HUDEP-2 (cell line): ENCODE results near the gene TNRC6B.

Source experiments
- DNase-seq, 76 experiments: peaks; one replicate each; lab custom pipeline; 2025; ENCODE audit not compliant: unreplicated experiment in 76 of 76; lab: John Stamatoyannopoulos, UW

Gene TNRC6B

DNA sequence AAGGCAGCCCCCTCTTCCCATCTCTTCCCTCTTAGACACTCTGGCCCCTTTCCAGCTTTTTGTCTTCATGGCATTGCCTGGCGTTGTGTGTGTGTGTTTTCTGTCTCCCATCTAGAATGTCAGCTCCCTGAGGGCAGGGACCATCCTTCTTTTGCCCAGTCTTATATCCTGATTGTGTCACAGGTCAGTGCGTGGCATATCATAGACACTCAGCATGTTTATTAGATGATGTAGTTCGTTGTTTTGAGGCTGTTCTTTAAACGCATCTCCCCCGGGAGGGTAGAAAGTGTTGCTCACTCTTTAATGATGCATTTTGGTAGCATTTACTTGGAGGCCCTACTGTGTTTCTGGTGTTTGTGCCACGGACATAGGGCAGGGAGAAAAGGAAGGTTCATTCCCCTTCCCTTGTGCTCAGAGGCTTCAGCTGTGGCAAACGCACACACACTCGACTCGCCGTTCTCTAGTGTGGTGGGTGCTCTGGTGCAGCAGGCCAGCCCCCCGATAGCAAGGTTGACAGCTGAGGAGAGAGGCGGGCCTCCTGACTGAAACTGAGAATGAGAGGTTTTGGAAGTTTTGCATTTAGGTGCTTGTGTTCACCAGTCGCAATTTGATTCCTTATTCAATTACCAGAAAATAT lies 60.2 kb downstream of the TNRC6B start:
- DNase-seq, result no peak

DNA sequence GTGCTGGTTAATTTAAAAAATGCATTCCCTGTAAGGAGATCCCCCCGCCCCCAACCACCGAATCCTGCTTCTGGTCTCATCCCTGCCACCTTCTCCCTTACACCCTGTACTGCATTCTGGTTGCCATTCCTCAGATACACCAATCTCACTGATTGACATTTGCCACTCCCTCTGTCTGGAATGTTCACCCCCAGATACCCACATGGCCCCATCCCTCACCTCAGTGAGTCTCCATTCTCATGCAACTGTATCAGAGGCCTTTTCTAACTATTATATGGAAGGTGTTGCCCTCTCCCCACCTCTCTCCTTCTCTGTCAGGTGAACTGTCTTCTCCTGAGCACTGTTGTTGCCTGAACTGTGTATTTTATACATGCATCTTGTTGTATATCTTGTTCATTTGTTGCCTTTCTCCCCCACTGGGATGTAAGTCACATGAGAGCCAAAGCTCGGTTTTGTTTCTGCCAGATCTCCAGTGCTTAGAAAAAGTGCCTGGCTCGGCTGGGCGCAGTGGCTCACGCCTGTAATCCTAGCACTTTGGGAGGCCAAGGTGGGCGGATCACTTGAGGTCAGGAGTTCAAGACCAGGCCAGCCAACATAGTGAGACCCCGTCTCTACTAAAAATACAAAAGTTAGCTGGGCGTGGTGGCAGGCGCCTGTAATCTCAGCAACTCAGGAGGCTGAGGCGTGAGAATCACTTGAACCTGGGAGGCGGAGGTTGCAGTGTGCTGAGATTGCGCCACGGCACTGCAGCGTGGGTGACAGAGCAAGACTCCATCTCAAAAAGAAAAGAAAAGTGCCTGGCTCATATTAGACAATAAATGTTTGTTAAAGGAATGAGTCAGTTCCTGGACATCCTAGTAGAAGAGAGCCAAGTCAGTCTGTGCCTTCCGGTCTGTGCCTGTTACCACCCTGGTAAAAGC lies 61.0 kb downstream of the TNRC6B start:
- DNase-seq, result no peak

DNA sequence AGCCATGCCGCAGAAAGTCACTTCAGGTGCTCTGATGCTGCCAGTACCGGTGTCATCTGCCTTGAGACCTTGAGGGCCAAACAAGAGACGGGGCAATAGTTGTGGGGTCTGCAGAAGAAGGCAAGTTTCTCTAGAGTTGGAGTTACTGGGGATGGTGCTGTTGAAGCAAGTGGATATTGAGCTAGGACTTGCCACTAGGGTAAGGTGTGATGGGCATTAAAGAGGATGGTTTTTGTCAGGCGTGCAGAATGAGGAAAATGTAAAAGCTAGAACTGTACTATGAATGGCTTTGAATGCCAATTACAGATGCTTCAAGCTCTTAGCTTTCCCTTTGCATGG lies 61.6 kb downstream of the TNRC6B start:
- no peak for DNase-seq

DNA sequence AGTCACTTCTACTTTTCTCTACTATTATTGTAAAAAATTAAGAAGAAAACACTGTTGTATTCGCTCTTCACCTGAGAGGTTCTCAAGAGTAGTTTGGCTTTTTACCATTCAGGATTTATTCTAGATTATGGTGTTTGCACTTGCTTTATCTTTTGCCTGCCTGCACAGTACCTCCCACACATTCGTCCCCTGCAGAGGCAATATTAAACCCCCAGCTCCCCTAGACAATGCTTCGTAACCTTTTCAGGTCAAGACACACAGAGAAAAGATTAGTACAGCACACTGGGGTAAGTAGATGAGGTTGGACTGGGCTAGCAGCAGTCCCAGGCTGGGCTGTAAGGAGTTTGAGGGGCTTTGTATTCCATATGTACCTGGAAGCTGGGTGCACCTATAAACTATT lies 62.4 kb downstream of the TNRC6B start:
- DNase-seq, result peak in 9 of 76 experiments; percentile 1 to 24 (median 12)

GRCh38 chr22:40240686-40241085 lies 63.0 kb downstream of the TNRC6B start:
- DNase-seq, result no peak

GRCh38 chr22:40241200-40241763 lies 63.6 kb downstream of the TNRC6B start:
- DNase-seq, result no peak

DNA sequence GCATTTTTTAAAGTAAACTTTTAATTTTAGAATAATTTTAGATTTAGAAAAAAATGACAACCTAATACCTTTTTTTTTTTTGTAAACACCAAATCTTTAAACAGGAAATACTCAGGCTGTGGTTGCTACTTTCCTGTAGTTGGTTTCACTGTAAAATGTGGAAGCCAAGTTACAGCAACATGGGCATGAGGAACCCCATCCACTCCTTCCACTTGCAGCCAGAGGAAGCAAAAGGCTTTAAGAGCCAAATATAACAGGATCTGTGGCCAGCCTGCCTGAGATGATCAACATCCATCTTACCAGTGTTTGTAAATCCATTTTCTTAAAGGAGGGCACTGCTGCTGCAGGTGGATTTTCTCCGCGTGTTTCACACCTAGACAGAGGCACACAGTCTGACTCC lies 66.2 kb downstream of the TNRC6B start:
- DNase-seq, result no peak

- no peak for DNase-seq
Measured at GRCh38 chr22:40244586-40244985, 66.9 kb downstream of the TNRC6B start.

GRCh38 chr22:40247976-40248375 lies 70.3 kb downstream of the TNRC6B start:
- DNase-seq, result no peak

- no peak for DNase-seq
Measured at GRCh38 chr22:40249286-40249685, 71.6 kb downstream of the TNRC6B start.

GRCh38 chr22:40250608-40251007 lies 72.9 kb downstream of the TNRC6B start:
- DNase-seq, result no peak

- no peak for DNase-seq
Measured at GRCh38 chr22:40251106-40251505, 73.4 kb downstream of the TNRC6B start.

DNA sequence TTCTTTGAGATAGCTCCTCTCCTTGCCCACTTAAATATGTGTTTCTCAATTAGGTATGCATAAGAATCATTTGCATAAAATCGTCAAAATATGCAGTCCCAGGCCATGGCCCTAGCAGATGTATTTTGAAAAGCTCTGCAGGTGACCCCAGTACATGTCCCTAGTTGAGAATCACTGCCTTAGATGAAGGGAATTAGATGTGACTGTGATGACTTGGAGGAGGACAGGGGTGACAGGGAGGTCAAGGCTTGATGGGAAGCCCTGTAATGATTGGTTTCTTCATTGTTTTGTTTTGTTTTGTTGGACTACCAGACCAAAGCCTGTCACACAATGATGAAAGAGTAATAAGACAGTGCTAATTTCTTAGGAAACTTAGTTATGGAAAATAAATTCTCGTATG lies 74.4 kb downstream of the TNRC6B start:
- no peak for DNase-seq

- DNase-seq, result no peak
Measured at GRCh38 chr22:40256516-40256915, 78.8 kb downstream of the TNRC6B start.

- DNase-seq, result no peak
Measured at GRCh38 chr22:40258017-40258416, 80.3 kb downstream of the TNRC6B start.

DNA sequence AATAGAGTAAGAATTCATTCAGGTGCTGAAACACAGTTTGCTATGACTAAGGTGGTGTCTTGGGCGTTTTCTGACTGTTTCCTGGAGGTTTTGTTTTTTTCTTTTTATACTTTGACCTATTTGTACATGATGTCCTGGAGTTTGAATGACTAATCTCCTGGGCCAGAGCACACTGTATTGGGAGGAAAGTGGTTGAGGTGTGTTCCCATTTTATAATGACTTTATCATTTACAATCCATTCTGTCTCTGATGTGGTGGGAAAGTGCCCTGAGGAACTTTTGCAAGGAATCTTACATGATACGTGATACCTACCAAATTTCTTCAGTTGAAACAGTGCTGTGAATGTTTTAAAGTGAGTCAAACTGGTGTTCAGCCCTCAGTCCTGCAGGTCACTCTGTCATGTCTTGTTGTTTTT lies 80.8 kb downstream of the TNRC6B start:
- DNase-seq, result no peak

GRCh38 chr22:40261783-40262182 lies 84.1 kb downstream of the TNRC6B start:
- no peak for DNase-seq

DNA sequence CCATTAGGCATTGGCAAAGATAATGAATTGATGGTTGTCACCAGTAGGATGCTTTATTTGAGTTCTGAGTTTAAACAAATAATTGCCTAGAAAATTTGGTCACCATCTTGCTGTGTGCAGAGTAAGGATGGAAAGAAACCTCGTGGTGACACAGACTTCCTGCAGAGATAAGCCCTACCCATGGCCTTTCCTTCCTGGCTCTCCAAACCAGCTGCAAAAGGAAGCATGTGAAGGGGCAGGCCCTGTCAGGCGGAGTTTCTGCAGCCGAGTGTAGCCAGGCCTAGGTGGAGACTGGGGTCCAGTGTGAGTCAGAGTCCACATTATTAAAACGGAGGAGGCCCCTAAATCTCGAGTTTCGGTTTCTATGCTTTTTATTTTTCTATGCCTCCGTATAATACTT lies 85.5 kb downstream of the TNRC6B start:
- peak in 11 of 76 experiments; percentile 8 to 43 (median 20) for DNase-seq

DNA sequence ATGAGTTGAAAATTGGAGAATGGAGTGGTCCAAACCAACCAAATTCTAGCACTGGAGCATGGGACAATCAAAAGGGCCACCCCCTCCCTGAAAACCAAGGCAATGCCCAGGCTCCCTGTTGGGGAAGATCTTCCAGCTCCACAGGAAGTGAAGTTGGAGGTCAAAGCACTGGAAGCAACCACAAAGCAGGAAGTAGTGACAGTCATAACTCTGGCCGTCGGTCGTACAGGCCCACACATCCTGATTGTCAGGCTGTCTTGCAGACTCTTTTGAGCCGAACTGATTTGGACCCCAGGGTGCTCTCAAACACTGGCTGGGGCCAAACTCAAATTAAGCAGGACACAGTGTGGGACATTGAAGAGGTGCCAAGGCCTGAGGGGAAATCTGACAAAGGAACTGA lies 88.1 kb downstream of the TNRC6B start:
- no peak for DNase-seq

- no peak for DNase-seq
Measured at GRCh38 chr22:40270031-40270430, 92.3 kb downstream of the TNRC6B start.

DNA sequence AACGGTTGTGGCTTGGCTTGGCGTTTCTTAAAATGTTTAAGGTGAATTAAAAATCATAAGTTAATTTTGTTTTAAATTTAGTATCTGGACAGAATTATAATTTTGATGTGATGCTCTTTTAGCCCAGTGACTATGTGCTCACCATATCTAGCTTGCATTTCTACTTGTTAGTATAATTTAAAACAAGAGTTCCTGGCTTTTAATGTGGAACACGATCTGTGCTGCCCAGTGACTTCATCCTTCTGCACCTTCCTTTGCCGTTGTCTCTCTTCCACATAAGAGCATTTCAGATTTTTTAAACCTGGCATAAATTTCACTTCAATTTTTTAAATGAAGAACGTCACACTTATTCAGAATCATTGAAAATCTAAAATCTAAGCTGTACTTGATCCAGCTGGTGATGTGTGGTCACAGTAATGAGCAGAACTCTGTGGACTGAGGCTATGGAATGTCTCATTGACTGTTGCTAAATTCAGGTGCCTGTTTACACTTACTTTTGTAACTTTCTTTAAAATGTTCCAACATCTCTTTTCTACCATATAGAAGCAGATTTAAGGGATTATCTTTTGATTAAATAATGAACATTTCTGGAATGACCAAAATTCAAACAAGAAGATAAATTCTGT lies 93.1 kb downstream of the TNRC6B start:
- DNase-seq, result no peak
